ENCODE measurements around the gene EYS.

DNA sequence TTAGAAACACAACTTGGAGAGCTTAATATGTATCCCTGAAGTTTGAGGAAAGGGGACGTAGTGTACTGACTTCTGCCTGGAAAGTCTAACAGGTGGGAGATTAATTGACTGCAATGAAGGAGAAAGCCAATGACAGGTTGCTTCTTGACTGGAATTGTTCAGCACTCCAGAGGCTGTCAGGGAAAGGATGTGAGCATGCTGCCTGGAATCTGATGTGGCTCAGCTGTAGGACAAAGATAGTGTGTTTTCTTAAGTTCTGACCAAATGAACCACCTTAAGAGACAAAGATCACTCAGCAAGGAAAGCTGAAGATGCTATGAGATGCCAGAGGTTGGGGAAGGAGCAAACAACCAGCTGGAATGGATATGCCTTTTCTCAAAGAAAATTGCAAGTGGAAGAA lies 1885.6 kb downstream of the EYS start:
- TF ChIP-seq, protein P1, sequence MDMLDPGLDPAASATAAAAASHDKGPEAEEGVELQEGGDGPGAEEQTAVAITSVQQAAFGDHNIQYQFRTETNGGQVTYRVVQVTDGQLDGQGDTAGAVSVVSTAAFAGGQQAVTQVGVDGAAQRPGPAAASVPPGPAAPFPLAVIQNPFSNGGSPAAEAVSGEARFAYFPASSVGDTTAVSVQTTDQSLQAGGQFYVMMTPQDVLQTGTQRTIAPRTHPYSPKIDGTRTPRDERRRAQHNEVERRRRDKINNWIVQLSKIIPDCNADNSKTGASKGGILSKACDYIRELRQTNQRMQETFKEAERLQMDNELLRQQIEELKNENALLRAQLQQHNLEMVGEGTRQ (IDR thresholded peaks at IDR 0.05; ENCODE audit: borderline replicate concordance, low read depth, low read length), result no peak
- TF ChIP-seq EP300 (IDR thresholded peaks at IDR 0.05; ENCODE audit: borderline replicate concordance in 1 of 2, low read depth in 1 of 2, low read length in 1 of 2) (no peak), POLR2AphosphoS5 (IDR thresholded peaks at IDR 0.05; ENCODE audit: low read depth, low read length) (no peak), JUND (IDR thresholded peaks at IDR 0.05) (no peak), EZH2phosphoT487 (IDR thresholded peaks at IDR 0.05; ENCODE audit: borderline replicate concordance, low read depth) (no peak), GABPA (IDR thresholded peaks at IDR 0.05; ENCODE audit: low read depth) (no peak), MEF2A (IDR thresholded peaks at IDR 0.05; ENCODE audit: borderline replicate concordance, low read depth) (no peak), MXI1 (IDR thresholded peaks at IDR 0.05; ENCODE audit: low read depth, low read length) (no peak)
- TF ChIP-seq, protein P2, sequence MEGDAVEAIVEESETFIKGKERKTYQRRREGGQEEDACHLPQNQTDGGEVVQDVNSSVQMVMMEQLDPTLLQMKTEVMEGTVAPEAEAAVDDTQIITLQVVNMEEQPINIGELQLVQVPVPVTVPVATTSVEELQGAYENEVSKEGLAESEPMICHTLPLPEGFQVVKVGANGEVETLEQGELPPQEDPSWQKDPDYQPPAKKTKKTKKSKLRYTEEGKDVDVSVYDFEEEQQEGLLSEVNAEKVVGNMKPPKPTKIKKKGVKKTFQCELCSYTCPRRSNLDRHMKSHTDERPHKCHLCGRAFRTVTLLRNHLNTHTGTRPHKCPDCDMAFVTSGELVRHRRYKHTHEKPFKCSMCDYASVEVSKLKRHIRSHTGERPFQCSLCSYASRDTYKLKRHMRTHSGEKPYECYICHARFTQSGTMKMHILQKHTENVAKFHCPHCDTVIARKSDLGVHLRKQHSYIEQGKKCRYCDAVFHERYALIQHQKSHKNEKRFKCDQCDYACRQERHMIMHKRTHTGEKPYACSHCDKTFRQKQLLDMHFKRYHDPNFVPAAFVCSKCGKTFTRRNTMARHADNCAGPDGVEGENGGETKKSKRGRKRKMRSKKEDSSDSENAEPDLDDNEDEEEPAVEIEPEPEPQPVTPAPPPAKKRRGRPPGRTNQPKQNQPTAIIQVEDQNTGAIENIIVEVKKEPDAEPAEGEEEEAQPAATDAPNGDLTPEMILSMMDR (IDR thresholded peaks at IDR 0.05), result no peak
- TF ChIP-seq, protein P3, sequence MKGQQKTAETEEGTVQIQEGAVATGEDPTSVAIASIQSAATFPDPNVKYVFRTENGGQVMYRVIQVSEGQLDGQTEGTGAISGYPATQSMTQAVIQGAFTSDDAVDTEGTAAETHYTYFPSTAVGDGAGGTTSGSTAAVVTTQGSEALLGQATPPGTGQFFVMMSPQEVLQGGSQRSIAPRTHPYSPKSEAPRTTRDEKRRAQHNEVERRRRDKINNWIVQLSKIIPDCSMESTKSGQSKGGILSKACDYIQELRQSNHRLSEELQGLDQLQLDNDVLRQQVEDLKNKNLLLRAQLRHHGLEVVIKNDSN (IDR thresholded peaks at IDR 0.05; ENCODE audit: borderline replicate concordance, low read depth), result no peak
- TF ChIP-seq, protein P4, sequence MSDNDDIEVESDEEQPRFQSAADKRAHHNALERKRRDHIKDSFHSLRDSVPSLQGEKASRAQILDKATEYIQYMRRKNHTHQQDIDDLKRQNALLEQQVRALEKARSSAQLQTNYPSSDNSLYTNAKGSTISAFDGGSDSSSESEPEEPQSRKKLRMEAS (IDR thresholded peaks at IDR 0.05; ENCODE audit: low read depth), result no peak

Data from SK-N-SH (cell line).